ENCODE measurements around the gene SERPINB12. TPM values are rescaled to one million over a fixed set of nuclear protein-coding genes. Genes with fewer than 3 reads are reported as not detected.

The SERPINB12 gene
- total RNA-seq, 4 donors from 2014 or later: 62.8 to 185 (median 112) TPM

DNA sequence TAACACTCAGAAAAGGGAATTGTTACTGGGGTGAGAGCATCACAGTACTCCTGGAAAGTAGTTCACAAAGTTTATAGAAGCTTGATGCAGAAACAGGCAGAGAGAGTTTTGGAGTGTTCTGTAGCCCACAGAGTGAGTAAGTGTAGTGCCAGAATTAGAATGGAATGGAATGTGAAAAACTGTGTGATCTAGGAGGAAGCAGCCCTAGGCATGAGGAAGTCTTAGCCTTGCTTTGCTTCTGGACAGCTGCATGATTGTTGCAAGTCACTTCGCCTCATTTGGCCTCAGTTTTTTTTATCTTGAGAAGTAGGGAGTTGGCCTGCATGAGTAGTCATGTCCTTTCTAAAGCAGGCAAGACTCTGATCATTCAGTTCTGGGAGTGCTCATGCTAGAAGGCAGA lies 10.9 kb downstream of the SERPINB12 start:
- intact Hi-C loops (cut with DNase I; ENCODE audit: low total_unique reads): no loop called here
- H3K4me3 ChIP-seq (ENCODE audit: low read depth, poor library complexity, severe bottlenecking): no peak overlapping the region
- TF ChIP-seq, protein P1, sequence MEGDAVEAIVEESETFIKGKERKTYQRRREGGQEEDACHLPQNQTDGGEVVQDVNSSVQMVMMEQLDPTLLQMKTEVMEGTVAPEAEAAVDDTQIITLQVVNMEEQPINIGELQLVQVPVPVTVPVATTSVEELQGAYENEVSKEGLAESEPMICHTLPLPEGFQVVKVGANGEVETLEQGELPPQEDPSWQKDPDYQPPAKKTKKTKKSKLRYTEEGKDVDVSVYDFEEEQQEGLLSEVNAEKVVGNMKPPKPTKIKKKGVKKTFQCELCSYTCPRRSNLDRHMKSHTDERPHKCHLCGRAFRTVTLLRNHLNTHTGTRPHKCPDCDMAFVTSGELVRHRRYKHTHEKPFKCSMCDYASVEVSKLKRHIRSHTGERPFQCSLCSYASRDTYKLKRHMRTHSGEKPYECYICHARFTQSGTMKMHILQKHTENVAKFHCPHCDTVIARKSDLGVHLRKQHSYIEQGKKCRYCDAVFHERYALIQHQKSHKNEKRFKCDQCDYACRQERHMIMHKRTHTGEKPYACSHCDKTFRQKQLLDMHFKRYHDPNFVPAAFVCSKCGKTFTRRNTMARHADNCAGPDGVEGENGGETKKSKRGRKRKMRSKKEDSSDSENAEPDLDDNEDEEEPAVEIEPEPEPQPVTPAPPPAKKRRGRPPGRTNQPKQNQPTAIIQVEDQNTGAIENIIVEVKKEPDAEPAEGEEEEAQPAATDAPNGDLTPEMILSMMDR (IDR thresholded peaks at IDR 0.05): no peak
- TF ChIP-seq POLR2A (IDR thresholded peaks at IDR 0.05): no peak
- 3 to 4% methylated on average over 1 of the region's 1 CpG for WGBS, 2 donors
- DNase-seq (ENCODE audit: low spot score in 2 of 2): peak in 1 of 2 donors; percentile 35

DNA sequence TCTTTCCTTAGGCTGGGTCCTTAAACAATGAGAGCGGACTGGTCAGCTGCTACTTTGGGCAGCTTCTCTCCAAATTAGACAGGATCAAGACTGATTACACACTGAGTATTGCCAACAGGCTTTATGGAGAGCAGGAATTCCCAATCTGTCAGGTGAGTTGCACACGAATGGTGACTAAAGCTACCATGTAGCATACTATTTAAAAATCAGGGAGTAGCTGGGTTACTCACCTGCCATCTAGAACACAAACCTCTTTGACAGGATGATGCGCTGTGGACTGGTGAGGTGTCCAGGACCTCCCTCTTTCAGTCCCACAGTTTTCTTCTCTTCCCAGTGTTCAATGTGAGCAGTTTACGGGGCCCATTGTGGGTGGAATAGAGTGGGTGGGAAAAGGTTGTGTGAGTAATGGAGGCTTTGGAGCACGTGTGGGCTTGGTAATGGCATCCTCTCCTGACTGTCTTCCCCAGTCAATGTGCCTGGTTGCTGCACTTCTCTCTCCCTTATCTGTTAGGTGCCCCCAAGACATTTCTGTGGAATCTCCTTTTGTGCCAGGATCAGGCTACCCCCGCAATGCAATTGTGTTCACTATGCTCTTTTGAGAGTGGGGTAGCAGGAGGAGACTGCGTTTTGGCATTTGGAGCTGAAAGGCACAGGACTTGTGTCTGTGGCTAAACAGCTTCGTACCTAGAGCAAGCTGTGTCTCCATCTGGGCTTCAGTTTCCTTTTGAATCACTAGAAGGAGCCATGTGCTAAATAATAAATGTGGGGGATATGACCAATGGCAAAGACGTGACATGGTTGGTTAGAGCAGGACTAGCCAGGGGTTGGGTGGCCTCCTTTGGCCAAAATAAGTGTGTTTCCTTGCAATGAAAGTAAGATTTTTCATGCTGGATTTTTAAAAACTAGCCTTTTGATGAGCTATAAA lies 17.7 kb downstream of the SERPINB12 start:
- no peak for DNase-seq (ENCODE audit: low spot score in 2 of 2)
- intact Hi-C loops (cut with DNase I; ENCODE audit: low total_unique reads): no loop called here
- 85 to 89% methylated on average over 9 of the region's 9 CpGs for WGBS, 2 donors
- no peak overlapping the region for H3K4me3 ChIP-seq (ENCODE audit: low read depth, poor library complexity, severe bottlenecking)
- no peak for TF ChIP-seq POLR2A (IDR thresholded peaks at IDR 0.05)

DNA sequence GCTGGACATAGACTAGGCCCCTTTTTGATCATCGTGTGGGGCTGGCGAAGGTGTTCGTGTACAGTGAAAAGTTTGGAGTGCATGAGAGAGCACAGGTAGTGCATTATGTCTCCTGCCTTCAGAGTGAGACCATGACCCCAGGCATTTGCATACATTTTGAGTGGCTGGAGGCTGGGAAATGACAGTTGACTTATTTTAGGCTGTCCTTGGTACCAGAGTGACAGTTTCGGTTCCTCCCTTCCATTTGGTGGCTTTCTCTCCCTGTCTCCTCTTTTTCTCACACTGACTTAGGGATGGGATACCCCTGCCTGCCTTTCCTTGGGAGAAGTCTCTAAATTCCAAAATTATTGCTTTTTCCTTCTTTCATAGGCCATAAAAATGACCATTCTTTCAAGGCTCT lies 20.1 kb downstream of the SERPINB12 start:
- no peak for DNase-seq (ENCODE audit: low spot score in 2 of 2)
- TF ChIP-seq, protein P1 (IDR thresholded peaks at IDR 0.05): no peak
- no peak for TF ChIP-seq POLR2A (IDR thresholded peaks at IDR 0.05)
- no peak overlapping the region for H3K4me3 ChIP-seq (ENCODE audit: low read depth, poor library complexity, severe bottlenecking)
- intact Hi-C loops (cut with DNase I; ENCODE audit: low total_unique reads): no loop called here
- 91 to 95% methylated on average over 4 of the region's 4 CpGs for WGBS, 2 donors

DNA sequence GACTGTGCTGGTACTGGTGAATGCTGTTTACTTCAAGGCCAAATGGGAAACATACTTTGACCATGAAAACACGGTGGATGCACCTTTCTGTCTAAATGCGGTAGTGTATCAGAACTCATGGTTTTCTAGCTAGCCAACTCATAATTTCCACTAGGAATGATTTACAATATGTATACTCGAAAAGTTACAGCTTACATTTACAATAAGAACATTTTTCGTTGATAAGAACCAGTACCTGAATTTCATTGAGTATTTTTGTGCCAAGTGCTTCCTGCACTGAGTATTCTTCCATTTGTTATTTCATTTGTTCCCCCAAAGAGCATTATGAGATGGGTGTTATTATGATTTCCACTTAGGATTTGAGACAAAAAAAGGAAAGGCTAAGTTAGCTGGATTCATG lies 21.9 kb downstream of the SERPINB12 start:
- WGBS, 2 donors: 93 to 96% methylated on average over 4 of the region's 4 CpGs
- intact Hi-C loops (cut with DNase I; ENCODE audit: low total_unique reads): no loop called here
- TF ChIP-seq POLR2A (IDR thresholded peaks at IDR 0.05): no peak
- TF ChIP-seq, protein P1 (IDR thresholded peaks at IDR 0.05): no peak
- H3K4me3 ChIP-seq (ENCODE audit: low read depth, poor library complexity, severe bottlenecking): no peak overlapping the region
- DNase-seq (ENCODE audit: low spot score in 2 of 2): no peak

DNA sequence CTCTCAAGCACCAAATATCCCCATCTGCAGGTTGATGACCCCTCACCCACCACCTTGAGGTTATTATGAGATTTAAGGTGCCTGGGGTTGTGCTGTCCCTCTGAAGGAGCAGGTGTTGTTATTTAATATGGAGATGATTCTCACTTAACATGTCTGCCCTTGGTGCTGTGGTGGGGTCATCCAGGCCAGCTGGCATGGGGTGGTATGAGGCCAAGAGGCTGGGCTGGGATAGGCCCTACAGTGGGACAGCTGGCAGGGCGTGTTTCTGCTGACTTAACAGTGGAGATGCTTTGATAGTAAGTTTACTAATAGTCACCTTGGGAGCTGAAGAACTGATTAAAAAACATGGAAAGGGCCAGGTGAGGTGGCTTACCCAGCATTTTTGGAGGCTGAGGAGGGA lies 22.4 kb downstream of the SERPINB12 start:
- intact Hi-C loops (cut with DNase I; ENCODE audit: low total_unique reads): no loop called here
- WGBS, 2 donors: 78 to 94% methylated on average over 1 of the region's 1 CpG
- no peak for DNase-seq (ENCODE audit: low spot score in 2 of 2)
- H3K4me3 ChIP-seq (ENCODE audit: low read depth, poor library complexity, severe bottlenecking): no peak overlapping the region
- TF ChIP-seq, protein P1 (IDR thresholded peaks at IDR 0.05): no peak
- TF ChIP-seq POLR2A (IDR thresholded peaks at IDR 0.05): no peak

DNA sequence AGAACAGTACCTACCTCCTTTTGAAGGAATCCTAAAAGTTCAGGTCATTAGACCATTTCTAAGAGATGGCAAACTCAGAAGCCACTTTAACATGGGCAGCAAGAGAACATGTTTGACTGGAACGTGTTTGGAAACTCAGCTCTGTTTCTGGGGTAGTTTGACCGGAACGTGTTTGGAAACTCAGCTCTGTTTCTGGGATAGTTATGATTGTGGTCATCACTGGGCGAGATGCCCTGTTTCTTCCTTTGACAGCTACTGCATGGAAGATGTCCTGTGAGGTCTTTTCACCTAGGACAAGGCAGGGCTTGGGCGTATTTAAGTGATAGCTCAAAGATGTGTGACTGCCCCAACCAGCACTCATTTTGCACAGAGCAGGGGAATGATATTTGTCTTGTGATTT lies 25.1 kb downstream of the SERPINB12 start:
- WGBS, 2 donors: 77 to 85% methylated on average over 5 of the region's 5 CpGs
- intact Hi-C loops (cut with DNase I; ENCODE audit: low total_unique reads): no loop called here
- no peak for TF ChIP-seq POLR2A (IDR thresholded peaks at IDR 0.05)
- TF ChIP-seq, protein P1 (IDR thresholded peaks at IDR 0.05): no peak
- DNase-seq (ENCODE audit: low spot score in 2 of 2): no peak
- H3K4me3 ChIP-seq (ENCODE audit: low read depth, poor library complexity, severe bottlenecking): no peak overlapping the region
